PC-9 (cell line): ENCODE results near the gene UTP18. TPM values are rescaled to one million over a fixed set of nuclear protein-coding genes. Genes with fewer than 3 reads are reported as not detected.

ENCODE experiments used
- BruUV-seq: library from RNA; stranded (reverse); fragments of 400-500 nt; replicated peaks from 2 replicates; lab custom pipeline; 2021; lab: Mats Ljungman, UMichigan
- CTCF ChIA-PET: fragments of 300-600 bp; sonication (Branson Sonifier 250); formaldehyde crosslinking; loops from one replicate; lab custom pipeline; 2022; ENCODE audit warnings: antibody characterized with exemption; lab: Charles Lee
- POLR2A ChIA-PET: fragments of 300-600 bp; sonication (Branson Sonifier 250); formaldehyde crosslinking; loops from one replicate; lab custom pipeline; 2022; ENCODE audit warnings: antibody characterized with exemption; ENCODE audit not compliant: unreplicated experiment; lab: Charles Lee
- DNase-seq, 2 experiments: peaks; one replicate each; pipeline versions ENCODE4 v3.0.0 to v3.0.0-alpha.2; 2015 to 2022; ENCODE audit warnings: mixed read lengths in 1 of 2
- H2AFZ ChIP-seq: fragments of 200-600 bp; sonication (generic); 2 replicates; pipeline ENCODE4 v1.8.1; 2017; ENCODE audit warnings: antibody characterized with exemption
- H3F3A ChIP-seq: fragments of 200-600 bp; sonication (generic); 2 replicates; pipeline ENCODE4 v1.8.1; 2017; ENCODE audit warnings: antibody characterized with exemption, mild to moderate bottlenecking, low read depth; ENCODE audit not compliant: insufficient read depth
- H3K27ac ChIP-seq: fragments of 200-600 bp; sonication (generic); 2 replicates; pipeline ENCODE4 v1.6.1; 2016; ENCODE audit warnings: mixed run types
- H3K27me3 ChIP-seq: fragments of 200-600 bp; sonication (generic); 2 replicates; pipeline ENCODE4 v1.6.1; 2016; ENCODE audit warnings: low read depth, mixed run types; ENCODE audit not compliant: insufficient read depth
- H3K36me3 ChIP-seq: fragments of 200-600 bp; sonication (generic); 2 replicates; pipeline ENCODE4 v1.6.1; 2016; ENCODE audit warnings: low read depth, mixed run types
- H3K4me1 ChIP-seq: fragments of 200-600 bp; sonication (generic); replicated peaks from 2 replicates; pipeline ENCODE4 v1.6.1; 2016; ENCODE audit warnings: mixed run types; ENCODE audit not compliant: insufficient read depth
- H3K4me2 ChIP-seq: fragments of 200-600 bp; sonication (generic); 2 replicates; pipeline ENCODE4 v1.6.1; 2017; ENCODE audit warnings: mixed run types
- H3K4me3 ChIP-seq: fragments of 200-600 bp; sonication (generic); 2 replicates; pipeline ENCODE4 v1.6.1; 2016; ENCODE audit warnings: mixed run types
- H3K79me2 ChIP-seq: fragments of 200-600 bp; sonication (generic); 2 replicates; pipeline ENCODE4 v1.6.1; 2017; ENCODE audit warnings: low read depth, mixed run types
- H3K9me2 ChIP-seq: fragments of 200-600 bp; sonication (generic); 2 replicates; pipeline ENCODE4 v1.8.1; 2017; ENCODE audit warnings: mild to moderate bottlenecking; ENCODE audit not compliant: insufficient read depth
- H3K9me3 ChIP-seq: fragments of 200-600 bp; sonication (generic); 2 replicates; pipeline ENCODE4 v1.8.1; 2016; ENCODE audit warnings: low read depth; ENCODE audit not compliant: insufficient read depth
- H4K20me1 ChIP-seq: fragments of 200-600 bp; sonication (generic); 2 replicates; pipeline ENCODE4 v1.8.1; 2017; ENCODE audit not compliant: insufficient read depth
- CTCF ChIP-seq: fragments of 200-600 bp; sonication (generic); conservative IDR thresholded peaks from 2 replicates; pipeline ENCODE4 v1.6.1; 2017; ENCODE audit warnings: mixed run types, antibody characterized with exemption, mild to moderate bottlenecking, moderate library complexity
- EZH2 ChIP-seq: fragments of 200-600 bp; sonication (generic); IDR thresholded peaks from 2 replicates; pipeline ENCODE4 v1.8.0; 2017; ENCODE audit warnings: antibody characterized with exemption, low read depth
- intact Hi-C: fragments of 100-400 bp; cut with micrococcal nuclease; formaldehyde crosslinking; loops from one replicate; pipeline ENCODE4 v1.10.0; 2022; ENCODE audit not compliant: unreplicated experiment
- total RNA-seq: library from RNA; stranded (reverse); gene quantifications from 2 replicates; pipeline ENCODE4 v1.2.3, GENCODE V29; 2021

Gene UTP18
- total RNA-seq, 1 experiment from 2014 or later: 31.8 TPM

- no peak for TF ChIP-seq EZH2
- TF ChIP-seq CTCF: no peak
- Histone ChIP-seq H3K27ac (no peak overlapping the region), H3K27me3 (peaks cover 83% of the 10 kb centered on the region), H3K79me2 (no peaks in the 10 kb centered on the region), H2AFZ (no peak overlapping the region), H3K4me3 (no peak overlapping the region), H3F3A (no peaks in the 10 kb centered on the region), H3K9me2 (no peaks in the 10 kb centered on the region), H3K4me2 (no peak overlapping the region), H3K9me3 (no peaks in the 10 kb centered on the region), H3K36me3 (no peaks in the 10 kb centered on the region), H4K20me1 (no peaks in the 10 kb centered on the region), H3K4me1 (no peaks in the 10 kb centered on the region)
- DNase-seq: no peak
- intact Hi-C loops: no loop called here
- ChIA-PET CTCF (no interaction called here), POLR2A (no interaction called here)
- BruUV-seq: no TSS peak
Measured at GRCh38 chr17:51335006-51335590, 74.8 kb downstream of the UTP18 start.

GRCh38 chr17:51335883-51336822 lies 75.8 kb downstream of the UTP18 start:
- POLR2A ChIA-PET: no interaction called here
- DNase-seq: no peak
- Histone ChIP-seq H3K36me3 (no peaks in the 10 kb centered on the region), H3K27me3 (peaks cover 85% of the 10 kb centered on the region), H4K20me1 (no peaks in the 10 kb centered on the region), H3K79me2 (no peaks in the 10 kb centered on the region), H3K4me1 (no peaks in the 10 kb centered on the region), H3K9me2 (no peaks in the 10 kb centered on the region), H3F3A (no peaks in the 10 kb centered on the region), H3K4me2 (no peak overlapping the region), H3K4me3 (no peak overlapping the region), H3K27ac (no peak overlapping the region), H2AFZ (no peak overlapping the region), H3K9me3 (no peaks in the 10 kb centered on the region)
- CTCF ChIA-PET: no interaction called here
- no TSS peak for BruUV-seq
- intact Hi-C loops: no loop called here
- no peak for TF ChIP-seq CTCF
- TF ChIP-seq EZH2: no peak

GRCh38 chr17:51341457-51341856 lies 81.1 kb downstream of the UTP18 start:
- no peaks in the 10 kb centered on the region for H3K36me3 ChIP-seq
- DNase-seq: no peak
- peaks cover 88% of the 10 kb centered on the region for H3K27me3 ChIP-seq
- no peaks in the 10 kb centered on the region for H3K9me2 ChIP-seq
- no peaks in the 10 kb centered on the region for H4K20me1 ChIP-seq
- CTCF ChIA-PET: no interaction called here
- no peak overlapping the region for H2AFZ ChIP-seq
- intact Hi-C loops: no loop called here
- H3K79me2 ChIP-seq: no peaks in the 10 kb centered on the region
- no peak overlapping the region for H3K4me2 ChIP-seq
- no peaks in the 10 kb centered on the region for H3F3A ChIP-seq
- H3K27ac ChIP-seq: no peak overlapping the region
- no peak overlapping the region for H3K4me3 ChIP-seq
- no peaks in the 10 kb centered on the region for H3K4me1 ChIP-seq
- BruUV-seq: no TSS peak
- TF ChIP-seq CTCF: no peak
- POLR2A ChIA-PET: no interaction called here
- H3K9me3 ChIP-seq: no peaks in the 10 kb centered on the region
